Activated CD4-positive, alpha-beta T cell treated with anti-CD3 and anti-CD28 coated beads for 24 hours (primary cell): ENCODE results near the gene MRPS23.

Experiments
- DNase-seq, 2 donors: peaks; one replicate each; pipeline ENCODE4 v3.0.0-alpha.2; 2020; ENCODE audit warnings: low read depth in 2 of 2

MRPS23 gene

GRCh38 chr17:57801044-57801711 lies 48.7 kb downstream of the MRPS23 start:
- no peak for DNase-seq

DNA sequence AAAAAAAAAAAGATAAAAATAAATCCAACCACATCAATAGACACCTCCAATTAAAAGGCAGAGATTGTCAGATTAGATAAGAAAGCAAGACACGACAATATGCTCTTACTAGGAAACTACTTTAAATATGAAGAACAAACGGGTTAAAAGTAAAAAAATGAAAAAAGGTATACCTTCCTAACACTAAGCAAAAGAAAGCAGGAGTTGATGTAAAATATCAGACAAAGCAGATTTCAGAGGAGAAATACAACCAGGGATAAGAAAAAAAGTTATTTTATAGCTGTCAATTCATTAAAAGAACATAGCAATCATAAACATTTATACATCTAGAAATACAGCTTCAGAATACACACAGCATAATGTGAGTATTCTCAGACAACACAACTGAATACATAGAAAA lies 55.0 kb downstream of the MRPS23 start:
- DNase-seq: no peak

DNA sequence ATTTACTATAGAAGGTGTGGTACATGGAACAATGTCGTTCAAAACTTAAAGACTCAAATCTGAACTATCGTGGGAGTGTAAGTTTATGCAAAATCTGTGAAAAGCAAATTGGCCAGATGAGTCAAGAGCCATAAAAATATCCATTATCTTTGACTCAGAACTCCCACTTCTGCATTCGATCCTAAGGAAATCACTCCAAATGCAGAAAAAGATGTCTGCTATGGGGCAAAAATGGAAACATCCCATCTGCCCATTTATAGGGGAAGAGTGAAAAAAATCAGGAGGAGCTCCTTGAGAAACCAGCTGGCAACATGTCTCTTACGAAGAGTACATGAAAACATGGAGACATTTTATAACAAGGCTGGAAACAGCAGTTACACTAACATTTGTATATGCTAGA lies 61.1 kb downstream of the MRPS23 start:
- DNase-seq: no peak

DNA sequence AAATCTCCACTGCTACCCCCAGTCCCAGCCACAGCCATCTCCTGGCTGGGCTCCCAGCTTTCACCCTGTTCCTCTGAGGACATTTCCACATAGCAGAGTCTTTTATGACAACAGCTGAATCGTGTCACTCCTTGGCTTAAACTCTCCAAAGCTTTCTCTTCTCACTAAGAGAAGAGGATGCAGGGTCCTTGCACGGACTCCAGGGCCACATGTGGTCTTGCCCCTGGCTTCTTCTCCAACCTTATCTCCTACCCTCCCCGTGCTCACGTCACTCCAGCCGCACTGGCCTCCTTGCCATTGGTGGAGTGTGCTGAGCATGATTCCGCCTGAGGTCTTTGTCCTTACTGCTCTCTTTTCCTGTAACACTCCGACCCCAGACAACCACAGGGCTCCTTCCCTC lies 64.8 kb downstream of the MRPS23 start:
- DNase-seq: no peak
